ENCODE data around the gene UNC119B. TPM values are rescaled to one million over a fixed set of nuclear protein-coding genes. Genes with fewer than 3 reads are reported as not detected.

The UNC119B gene
- total RNA-seq, 1 experiment from 2014 or later: 50.4 TPM

GRCh38 chr12:120740871-120741270, 30.6 kb downstream of the UNC119B start:
- DNase-seq (ENCODE audit: low spot score): no peak
- POLR2A ChIA-PET (ENCODE audit: low non-redundant PET): interaction anchor here (0.5 kb wide), 1 partner anchor 129 kb away, joined by 3 read pairs; no protein-coding TSS in a partner anchor
- no peaks in the 10 kb centered on the region for H3K9me3 ChIP-seq (ENCODE audit: low read depth, low read length, poor library complexity, severe bottlenecking)
- TF ChIP-seq CTCF (conservative IDR thresholded peaks at IDR 0.05; ENCODE audit: low read depth, low read length): no peak
- TF ChIP-seq EZH2 (IDR thresholded peaks at IDR 0.05; ENCODE audit: borderline replicate concordance, low read depth, low read length, poor library complexity, severe bottlenecking): no peak
- H3K4me3 ChIP-seq (ENCODE audit: low read depth, low read length, poor library complexity, severe bottlenecking): no peak overlapping the region
- no peaks in the 10 kb centered on the region for H3K4me1 ChIP-seq (ENCODE audit: insufficient read depth, low read length, poor library complexity, severe bottlenecking)
- intact Hi-C loops (cut with micrococcal nuclease; ENCODE audit: unreplicated experiment): no loop called here
- CTCF ChIA-PET: no interaction called here
- H3K27ac ChIP-seq (ENCODE audit: low read depth, low read length, poor library complexity, severe bottlenecking): no peak overlapping the region
- no peaks in the 10 kb centered on the region for H3K36me3 ChIP-seq (ENCODE audit: insufficient read depth, low read length, poor library complexity, severe bottlenecking)
- BruUV-seq (replicated peaks): no TSS peak
- H3K27me3 ChIP-seq (replicated peaks; ENCODE audit: insufficient read depth, low read depth, low read length, poor library complexity): no peaks in the 10 kb centered on the region

DNA sequence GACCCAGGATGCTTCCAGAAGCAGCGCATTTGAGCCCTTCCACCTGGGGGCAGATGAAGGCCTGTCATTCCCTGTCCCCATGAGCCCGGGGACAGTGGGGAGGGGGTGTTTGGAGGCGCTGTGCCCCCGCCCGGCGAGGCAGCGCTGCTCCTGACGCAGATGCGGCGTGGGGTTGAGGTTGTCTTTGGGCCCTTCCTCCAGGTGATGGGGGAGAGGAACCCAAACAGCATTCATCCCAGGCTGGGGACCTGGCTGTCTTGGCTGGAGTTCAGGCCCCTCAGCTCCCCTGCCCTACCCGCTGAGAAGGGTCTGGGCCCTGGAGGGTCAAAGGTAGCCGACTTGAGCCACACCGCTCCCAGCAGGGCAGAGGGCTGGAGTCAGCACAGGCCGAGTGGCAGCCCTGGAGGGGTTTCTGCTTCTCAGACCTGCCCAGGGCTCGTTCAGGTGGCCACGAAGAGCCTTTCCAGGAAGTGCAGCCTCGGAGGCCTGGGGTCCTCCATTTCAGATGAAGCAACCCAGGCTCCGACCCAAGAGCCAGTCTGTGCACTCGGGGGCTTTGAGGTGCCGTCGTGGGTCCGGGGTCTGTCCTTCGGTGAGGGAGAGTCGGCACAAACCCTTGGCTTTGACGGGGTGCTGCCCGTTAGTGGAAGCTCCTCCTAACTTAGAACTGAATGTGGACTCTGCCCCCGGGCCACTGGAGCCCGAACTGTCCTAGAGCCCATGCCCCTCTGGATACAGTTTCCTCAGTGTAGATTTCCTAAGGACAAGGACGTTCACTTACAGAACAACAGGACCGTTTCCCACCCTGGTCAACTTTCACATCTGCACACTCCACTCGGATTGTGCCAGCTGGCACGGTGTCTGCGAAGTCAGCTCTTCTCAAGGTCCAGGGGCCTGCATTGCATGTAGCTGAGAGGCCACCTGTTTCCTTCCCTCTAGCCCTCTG, 31.5 kb downstream of the UNC119B start:
- DNase-seq (ENCODE audit: low spot score): no peak
- Histone ChIP-seq H3K36me3 (ENCODE audit: insufficient read depth, low read length, poor library complexity, severe bottlenecking) (no peaks in the 10 kb centered on the region), H3K4me1 (ENCODE audit: insufficient read depth, low read length, poor library complexity, severe bottlenecking) (no peaks in the 10 kb centered on the region), H3K27ac (ENCODE audit: low read depth, low read length, poor library complexity, severe bottlenecking) (no peak overlapping the region), H3K27me3 (replicated peaks; ENCODE audit: insufficient read depth, low read depth, low read length, poor library complexity) (no peaks in the 10 kb centered on the region), H3K9me3 (ENCODE audit: low read depth, low read length, poor library complexity, severe bottlenecking) (no peaks in the 10 kb centered on the region), H3K4me3 (ENCODE audit: low read depth, low read length, poor library complexity, severe bottlenecking) (no peak overlapping the region)
- CTCF ChIA-PET: no interaction called here
- TF ChIP-seq CTCF (conservative IDR thresholded peaks at IDR 0.05; ENCODE audit: low read depth, low read length) (no peak), EZH2 (IDR thresholded peaks at IDR 0.05; ENCODE audit: borderline replicate concordance, low read depth, low read length, poor library complexity, severe bottlenecking) (no peak)
- intact Hi-C loops (cut with micrococcal nuclease; ENCODE audit: unreplicated experiment): no loop called here
- POLR2A ChIA-PET (ENCODE audit: low non-redundant PET): no interaction called here
- no TSS peak for BruUV-seq (replicated peaks)

DNA sequence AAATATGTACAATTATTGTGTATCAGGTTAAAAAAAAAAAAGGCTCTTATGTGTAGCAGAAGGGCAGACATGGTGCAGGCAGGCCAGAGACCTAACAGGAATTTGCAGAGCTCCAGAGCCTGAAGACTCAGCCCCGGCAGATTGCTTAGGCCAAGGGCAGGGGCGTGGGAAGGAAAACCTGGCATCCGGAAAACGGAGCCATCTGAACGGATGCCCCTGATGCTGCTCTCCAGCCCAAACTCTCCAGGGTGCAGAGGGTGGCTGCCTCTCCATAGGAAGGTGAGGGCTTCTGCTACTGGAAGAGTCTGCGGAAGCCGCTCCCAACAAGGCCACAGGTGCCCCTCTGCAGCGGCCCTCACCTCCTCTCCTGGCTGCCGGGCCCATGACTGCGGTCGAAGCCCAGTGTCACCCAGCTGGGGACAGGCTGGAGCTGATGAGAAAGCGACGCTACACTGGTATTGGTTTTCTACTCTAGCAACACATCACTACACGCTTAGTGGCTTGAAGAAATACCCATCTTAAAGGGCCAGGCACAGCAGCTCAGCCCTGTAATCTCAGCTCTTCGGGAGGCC, 34.8 kb downstream of the UNC119B start:
- POLR2A ChIA-PET (ENCODE audit: low non-redundant PET): no interaction called here
- CTCF ChIA-PET: interaction anchor here (0.6 kb wide), 1 partner anchor 68 kb away, joined by 8 read pairs; no protein-coding TSS in a partner anchor

More for the DNA sequence above, 34.8 kb downstream of the UNC119B start:
- Histone ChIP-seq H3K27me3 (replicated peaks; ENCODE audit: insufficient read depth, low read depth, low read length, poor library complexity) (no peaks in the 10 kb centered on the region), H3K9me3 (ENCODE audit: low read depth, low read length, poor library complexity, severe bottlenecking) (no peaks in the 10 kb centered on the region), H3K4me1 (ENCODE audit: insufficient read depth, low read length, poor library complexity, severe bottlenecking) (no peaks in the 10 kb centered on the region), H3K36me3 (ENCODE audit: insufficient read depth, low read length, poor library complexity, severe bottlenecking) (no peaks in the 10 kb centered on the region), H3K27ac (ENCODE audit: low read depth, low read length, poor library complexity, severe bottlenecking) (no peak overlapping the region), H3K4me3 (ENCODE audit: low read depth, low read length, poor library complexity, severe bottlenecking) (no peak overlapping the region)
- DNase-seq (ENCODE audit: low spot score): no peak
- BruUV-seq (replicated peaks): no TSS peak
- intact Hi-C loops (cut with micrococcal nuclease; ENCODE audit: unreplicated experiment): no loop called here
- TF ChIP-seq EZH2 (IDR thresholded peaks at IDR 0.05; ENCODE audit: borderline replicate concordance, low read depth, low read length, poor library complexity, severe bottlenecking): no peak
- TF ChIP-seq CTCF (conservative IDR thresholded peaks at IDR 0.05; ENCODE audit: low read depth, low read length): no peak

All from A673 (cell line).